A549 (cell line): ENCODE data around the gene FZD10. TPM values are rescaled to one million over a fixed set of nuclear protein-coding genes. Genes with fewer than 3 reads are reported as not detected.
A peak's percentile ranks its signal among the peaks of the same experiment; 100 is the strongest.

Source experiments
- ATAC-seq, 2 experiments: fragments of 200-7000 bp in 1 of 2; fragments of >200 bp in 1 of 2; cut with Nextera tagmentation in 1 of 2; cut with Tn5 transposase in 1 of 2; 3 replicates each; pipeline versions ENCODE4 v1.8.0 to v1.9.1; 2018 to 2020; ENCODE audit warnings: mild to moderate bottlenecking in 1 of 2, moderate library complexity in 1 of 2
- CTCF ChIA-PET: fragments of 300-600 bp; sonication (Branson Sonifier 250); formaldehyde crosslinking; extraction: SDS; loops from one replicate; lab custom pipeline; 2021; ENCODE audit warnings: antibody characterized with exemption, inconsistent platforms; lab: Yijun Ruan, JAX
- POLR2A ChIA-PET: fragments of 350-600 bp; formaldehyde crosslinking; extraction: SDS; loops from one replicate; lab custom pipeline; 2021; ENCODE audit warnings: antibody characterized with exemption, inconsistent platforms; lab: Yijun Ruan, JAX
- DNase-seq, 2 experiments: peaks; one replicate each; pipeline versions ENCODE4 v3.0.0 to v3.0.0-alpha.2; 2011 to 2016; ENCODE audit warnings: low read depth in 1 of 2, low spot score in 1 of 2
- FAIRE-seq: peaks from 2 replicates; lab custom pipeline; 2011; peaks lifted over from hg19 to GRCh38; lab: Jason Lieb, UNC
- H3K27ac ChIP-seq, 2 experiments: fragments of >200 bp; sonication (Bioruptor Twin); formaldehyde crosslinking; 3 replicates each; pipeline ENCODE4 v1.5.1; 2016 to 2017
- H3K4me1 ChIP-seq: fragments of >200 bp; sonication (Bioruptor Twin); formaldehyde crosslinking; 3 replicates; pipeline ENCODE4 v1.6.1; 2016
- H3K4me2 ChIP-seq: fragments of >200 bp; sonication (Bioruptor Twin); formaldehyde crosslinking; 3 replicates; pipeline ENCODE4 v1.6.1; 2016
- H3K4me3 ChIP-seq: fragments of >200 bp; sonication (Bioruptor Twin); formaldehyde crosslinking; 3 replicates; pipeline ENCODE4 v1.5.1; 2016
- H3K9me3 ChIP-seq: fragments of >200 bp; sonication (Bioruptor Twin); formaldehyde crosslinking; 3 replicates; pipeline ENCODE4 v1.6.1; 2016
- ATOH8 ChIP-seq: fragments of 250-450 bp; sonication (Bioruptor Pico); IDR thresholded peaks from 2 replicates; pipeline ENCODE4 v1.5.0; 2020; ENCODE audit warnings: low read depth, mild to moderate bottlenecking, moderate library complexity
- CBX8 ChIP-seq: fragments of 200-600 bp; sonication (generic); IDR thresholded peaks from 2 replicates; pipeline ENCODE4 v1.6.1; 2016
- CTCF ChIP-seq: fragments of >200 bp; sonication (Bioruptor Twin); formaldehyde crosslinking; IDR thresholded peaks from 3 replicates; pipeline ENCODE4 v1.5.1; 2016
- EHF ChIP-seq: fragments of 250-450 bp; sonication (Bioruptor Pico); IDR thresholded peaks from 2 replicates; pipeline ENCODE4 v1.5.0; 2020; ENCODE audit warnings: mild to moderate bottlenecking
- FOXS1 ChIP-seq: fragments of 250-450 bp; sonication (Bioruptor Pico); IDR thresholded peaks from 2 replicates; pipeline ENCODE4 v1.5.0; 2020; ENCODE audit warnings: mild to moderate bottlenecking, moderate library complexity
- KDM1A ChIP-seq: fragments of 200-600 bp; sonication (generic); IDR thresholded peaks from 2 replicates; pipeline ENCODE4 v1.6.1; 2016; ENCODE audit warnings: low read depth, mild to moderate bottlenecking
- MAFK ChIP-seq: fragments of 450-650 bp; IDR thresholded peaks from 2 replicates; pipeline ENCODE4 v1.6.1; 2014; ENCODE audit not compliant: partially characterized antibody
- NPAS2 ChIP-seq: fragments of 250-450 bp; sonication (Bioruptor Pico); IDR thresholded peaks from 2 replicates; pipeline ENCODE4 v1.8.0; 2022; ENCODE audit warnings: mild to moderate bottlenecking, moderate library complexity, borderline replicate concordance
- NR3C1 ChIP-seq: fragments of >200 bp; sonication (Bioruptor Twin); formaldehyde crosslinking; IDR thresholded peaks from 3 replicates; pipeline ENCODE4 v1.6.1; 2017
- PBX3 ChIP-seq: IDR thresholded peaks from 2 replicates; pipeline ENCODE4 v1.6.1; 2012
- PHF8 ChIP-seq: fragments of 200-600 bp; sonication (generic); IDR thresholded peaks from 2 replicates; pipeline ENCODE4 v1.6.1; 2016; ENCODE audit warnings: low read depth, mild to moderate bottlenecking, antibody characterized with exemption, moderate library complexity, borderline replicate concordance
- RAD21 ChIP-seq, 2 experiments: fragments of >200 bp in 1 of 2; sonication (Bioruptor Twin) in 1 of 2; formaldehyde crosslinking in 1 of 2; IDR thresholded peaks in 1 of 2; conservative IDR thresholded peaks in 1 of 2; 2 replicates in 1 of 2; 3 replicates in 1 of 2; pipeline ENCODE4 v1.6.1; 2012 to 2018; ENCODE audit warnings: inconsistent platforms in 1 of 2
- RARB ChIP-seq: fragments of 250-450 bp; sonication (Bioruptor Pico); IDR thresholded peaks from 2 replicates; pipeline ENCODE4 v1.8.0; 2021; ENCODE audit warnings: mild to moderate bottlenecking, moderate library complexity
- RCOR1 ChIP-seq: fragments of 150-350 bp; IDR thresholded peaks from 2 replicates; pipeline ENCODE4 v1.6.1; 2014; ENCODE audit warnings: antibody characterized with exemption, low read length, low read depth
- SMC3 ChIP-seq: fragments of >200 bp; sonication (Bioruptor Twin); formaldehyde crosslinking; IDR thresholded peaks from 3 replicates; pipeline ENCODE4 v1.6.1; 2018; ENCODE audit warnings: inconsistent platforms
- SREBF2 ChIP-seq: fragments of 450-650 bp; IDR thresholded peaks from 2 replicates; pipeline ENCODE4 v1.6.1; 2014; ENCODE audit warnings: mild to moderate bottlenecking, moderate library complexity
- ZC3H11A ChIP-seq: fragments of 450-650 bp; IDR thresholded peaks from 2 replicates; pipeline ENCODE4 v1.6.1; 2014; ENCODE audit warnings: antibody characterized with exemption, mild to moderate bottlenecking
- ZSCAN20 ChIP-seq: fragments of 250-450 bp; sonication (Bioruptor Pico); IDR thresholded peaks from 2 replicates; pipeline ENCODE4 v1.8.0; 2022; ENCODE audit warnings: mild to moderate bottlenecking, moderate library complexity
- WGBS: methylation state at CpG from one replicate; pipeline ENCODE4 v1.1.6; 2017; ENCODE audit errors: missing lambda C conversion rate; 5-methylcytosine and 5-hydroxymethylcytosine counted together
- polyA plus RNA-seq, 4 experiments: library from polyadenylated mRNA; depleted of rRNA in 3 of 4; stranded (reverse); fragments of >200 nt; fragmentation: RNase III in 1 of 4; extraction: RNeasy Plus Mini Kit Qiagen cat#74134 plus additional on column Dnase treatment in 1 of 4; gene quantifications; 2 replicates in 3 of 4; 3 replicates in 1 of 4; pipeline ENCODE4 v1.2.3, GENCODE V29; 2011 to 2017
- TF ChIP-seq, protein P1 (sequence below): IDR thresholded peaks from 2 replicates; pipeline ENCODE4 v1.6.1; 2012; ENCODE audit warnings: low read depth, borderline replicate concordance
- TF ChIP-seq, protein P2 (sequence below): fragments of >200 bp; sonication (Bioruptor Twin); formaldehyde crosslinking; IDR thresholded peaks from 3 replicates; pipeline ENCODE4 v1.6.1; 2016
- TF ChIP-seq, protein P3 (sequence below): fragments of >200 bp; sonication (Bioruptor Twin); formaldehyde crosslinking; IDR thresholded peaks from 2 replicates; pipeline ENCODE4 v1.6.1; 2016

The FZD10 gene
- polyA plus RNA-seq, 2 of the 4 experiments (the other 2 are of a cell fraction) = not detected

DNA sequence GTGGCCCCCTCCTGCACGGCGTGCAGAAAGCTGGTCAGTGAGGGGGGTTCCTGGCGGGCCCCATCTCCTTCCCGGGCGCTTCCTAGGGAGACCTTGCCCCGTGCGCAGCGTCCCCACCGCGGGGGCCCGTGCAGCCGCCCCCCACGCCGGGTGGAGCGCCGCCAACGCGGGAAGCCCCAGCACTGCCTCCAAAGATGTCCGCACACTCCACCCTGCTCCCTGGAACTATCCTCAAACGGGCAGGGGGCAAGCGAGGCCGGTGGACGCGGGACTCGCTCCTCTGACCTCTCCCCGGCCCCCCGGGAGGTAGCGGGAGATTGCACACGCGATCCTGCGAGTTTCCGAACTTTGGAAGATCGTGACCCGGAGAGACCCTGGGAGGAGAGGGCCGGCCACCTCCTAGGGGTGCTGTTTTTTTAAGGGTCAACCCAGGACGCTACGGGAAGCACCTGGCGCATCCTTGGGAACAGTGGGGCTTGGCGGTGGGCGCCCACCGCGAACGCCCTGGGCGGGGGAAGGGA is 1.5 kb upstream of the FZD10 start:
- ATAC-seq (no peak), DNase-seq (no peak), FAIRE-seq (no peak)
- Histone ChIP-seq H3K4me2 (peak overlapping the region; percentile 51), H3K27ac (no peak overlapping the region), H3K4me1 (no peaks in the 10 kb centered on the region), H3K9me3 (no peaks in the 10 kb centered on the region), H3K4me3 (no peak overlapping the region)
- POLR2A ChIA-PET = no interaction called here
- TF ChIP-seq FOXS1 (CRISPR knock-in tag) (no peak), CTCF (no peak), PBX3 (no peak), NPAS2 (no peak), EHF (CRISPR knock-in tag) (no peak), MAFK (no peak), RCOR1 (no peak), SREBF2 (no peak), RARB (no peak), ZSCAN20 (CRISPR knock-in tag) (no peak), CBX8 (no peak)
- TF ChIP-seq, protein P1, sequence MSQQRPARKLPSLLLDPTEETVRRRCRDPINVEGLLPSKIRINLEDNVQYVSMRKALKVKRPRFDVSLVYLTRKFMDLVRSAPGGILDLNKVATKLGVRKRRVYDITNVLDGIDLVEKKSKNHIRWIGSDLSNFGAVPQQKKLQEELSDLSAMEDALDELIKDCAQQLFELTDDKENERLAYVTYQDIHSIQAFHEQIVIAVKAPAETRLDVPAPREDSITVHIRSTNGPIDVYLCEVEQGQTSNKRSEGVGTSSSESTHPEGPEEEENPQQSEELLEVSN = no peak
- CTCF ChIA-PET = no interaction called here
- 27% methylated on average over 17 of the region's 44 CpGs for WGBS

- H3K27ac ChIP-seq = no peak overlapping the region
These were observed 712 bp upstream of the FZD10 start for GRCh38 chr12:130161261-130162243.

More at GRCh38 chr12:130161261-130162243, 712 bp upstream of the FZD10 start:
- ATAC-seq (no peak), DNase-seq (no peak), FAIRE-seq (no peak)
- Histone ChIP-seq H3K4me2 (no peak overlapping the region), H3K4me3 (no peak overlapping the region), H3K9me3 (no peaks in the 10 kb centered on the region), H3K4me1 (no peaks in the 10 kb centered on the region)
- 74% methylated on average over 71 of the region's 87 CpGs for WGBS
- TF ChIP-seq RCOR1 = no peak
- TF ChIP-seq, protein P2, sequence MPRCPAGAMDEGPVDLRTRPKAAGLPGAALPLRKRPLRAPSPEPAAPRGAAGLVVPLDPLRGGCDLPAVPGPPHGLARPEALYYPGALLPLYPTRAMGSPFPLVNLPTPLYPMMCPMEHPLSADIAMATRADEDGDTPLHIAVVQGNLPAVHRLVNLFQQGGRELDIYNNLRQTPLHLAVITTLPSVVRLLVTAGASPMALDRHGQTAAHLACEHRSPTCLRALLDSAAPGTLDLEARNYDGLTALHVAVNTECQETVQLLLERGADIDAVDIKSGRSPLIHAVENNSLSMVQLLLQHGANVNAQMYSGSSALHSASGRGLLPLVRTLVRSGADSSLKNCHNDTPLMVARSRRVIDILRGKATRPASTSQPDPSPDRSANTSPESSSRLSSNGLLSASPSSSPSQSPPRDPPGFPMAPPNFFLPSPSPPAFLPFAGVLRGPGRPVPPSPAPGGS = no peak
- no peak for TF ChIP-seq ATOH8
- TF ChIP-seq SMC3 = no peak
- TF ChIP-seq PHF8 = no peak
- no peak for TF ChIP-seq KDM1A
- no peak for TF ChIP-seq NR3C1
- TF ChIP-seq ZC3H11A = no peak
- TF ChIP-seq, protein P3, sequence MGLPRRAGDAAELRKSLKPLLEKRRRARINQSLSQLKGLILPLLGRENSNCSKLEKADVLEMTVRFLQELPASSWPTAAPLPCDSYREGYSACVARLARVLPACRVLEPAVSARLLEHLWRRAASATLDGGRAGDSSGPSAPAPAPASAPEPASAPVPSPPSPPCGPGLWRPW = no peak
- TF ChIP-seq SREBF2 = no peak
- no peak for TF ChIP-seq RAD21 (conservative IDR thresholded peaks at IDR 0.05 in 1 of 2, IDR thresholded peaks at IDR 0.05 in 1 of 2)
- TF ChIP-seq ZSCAN20 (CRISPR knock-in tag) = no peak
- ChIA-PET POLR2A (no interaction called here), CTCF (no interaction called here)
